Stomach (tissue), 9 donors: ENCODE measurements around the gene GM2A. TPM values are rescaled to one million over a fixed set of nuclear protein-coding genes. Genes with fewer than 3 reads are reported as not detected.
A peak's percentile ranks its signal among the peaks of the same experiment; 100 is the strongest.

Experiments used
- DNase-seq, 2 donors: peaks; one replicate each; pipeline versions ENCODE4 v3.0.0 to v3.0.0-alpha.2; 2013 to 2019
- H3K27ac ChIP-seq, 5 donors: fragments of 200-600 bp in 4 of 5; sonication (generic) in 4 of 5; one replicate each; pipeline ENCODE4 v1.5.1; 2013 to 2019; ENCODE audit warnings: mild to moderate bottlenecking in 1 of 5, moderate library complexity in 1 of 5
- H3K27me3 ChIP-seq, 3 donors: fragments of 200-600 bp; sonication (generic); one replicate each; pipeline ENCODE4 v1.5.1; 2017 to 2019; ENCODE audit warnings: mixed run types in 1 of 3
- H3K36me3 ChIP-seq, 4 donors: fragments of 200-600 bp; sonication (generic); 1 replicate in 3 of 4; 2 replicates in 1 of 4; pipeline ENCODE4 v1.5.1; 2016 to 2019
- H3K4me1 ChIP-seq, 4 donors: fragments of 200-600 bp; sonication (generic); one replicate each; pipeline ENCODE4 v1.5.1; 2016 to 2019
- H3K4me3 ChIP-seq, 4 donors: fragments of 200-600 bp; sonication (generic) in 3 of 4; one replicate each; pipeline ENCODE4 v1.5.1; 2016 to 2019; ENCODE audit warnings: mild to moderate bottlenecking in 1 of 4
- H3K9me3 ChIP-seq, 4 donors: fragments of 200-600 bp; sonication (generic); one replicate each; pipeline ENCODE4 v1.5.1; 2016 to 2019
- CTCF ChIP-seq, 7 experiments: fragments of 450-650 bp in 4 of 7; fragments of 200-600 bp in 3 of 7; sonication (generic) in 3 of 7; IDR thresholded peaks; one replicate each; pipeline ENCODE4 v1.5.1; 2016 to 2019; ENCODE audit warnings: antibody characterized with exemption in 7 of 7, control low read depth in 2 of 7, mild to moderate bottlenecking in 1 of 7
- EP300 ChIP-seq: sonication (generic); formaldehyde crosslinking; IDR thresholded peaks from one replicate; pipeline ENCODE4 v1.6.1; 2017; ENCODE audit warnings: antibody characterized with exemption
- POLR2A ChIP-seq, 4 donors: fragments of 450-650 bp; IDR thresholded peaks; one replicate each; pipeline ENCODE4 v1.6.1; 2016; ENCODE audit warnings: antibody characterized with exemption in 4 of 4, control low read depth in 2 of 4, mild to moderate bottlenecking in 1 of 4, moderate library complexity in 1 of 4
- POLR2AphosphoS5 ChIP-seq, 3 donors: sonication (generic); formaldehyde crosslinking; IDR thresholded peaks; one replicate each; pipeline ENCODE4 v1.6.1; 2016; ENCODE audit warnings: antibody characterized with exemption in 3 of 3
- WGBS, 5 donors: extraction: QIAGEN DNeasy Blood & Tissue Kit in 3 of 5; methylation state at CpG; one replicate each; pipeline versions ENCODE4 v1.1.5 to v1.1.7; 2013 to 2018; 5-methylcytosine and 5-hydroxymethylcytosine counted together
- intact Hi-C: fragments of 100-400 bp; cut with DNase I; formaldehyde crosslinking; loops from one replicate; pipeline ENCODE4 v1.15.1; 2023; ENCODE audit warnings: low total_unique reads
- polyA plus RNA-seq, 3 donors: library from polyadenylated mRNA; stranded (reverse); fragments of 200-250 nt; gene quantifications; one replicate each; pipeline ENCODE4 v1.2.3, GENCODE V29; 2013
- total RNA-seq, 5 donors: library from RNA; depleted of rRNA; stranded (reverse); fragments of >200 nt; gene quantifications; one replicate each; pipeline versions ENCODE4 v1.1.0 to v1.2.3, GENCODE V29; 2014 to 2016
- donor health status: healthy with polysubstance abuse.
- donor health status: Bipolar disorder and iron deficiency.
- donor health status: healthy.

GM2A gene
- total and polyA plus RNA-seq, 8 donors, result 3.2 to 57.2 (median 17.6) TPM

- Histone ChIP-seq H3K4me1 (peaks cover 18 to 85% (median 39%) of the 10 kb centered on the region in 4 donors), H3K4me3 (no peak overlapping the region), H3K9me3 (no peaks in the 10 kb centered on the region), H3K27ac (peak overlapping the region in 4 of 5 donors; percentile 53 to 84 (median 74)), H3K36me3 (peaks cover 0 to 8% (median 4%) of the 10 kb centered on the region in 4 donors), H3K27me3 (no peaks in the 10 kb centered on the region)
- 88 to 95% (median 91%) methylated on average over 2 of the region's 2 CpGs for WGBS, 5 donors
- TF ChIP-seq EP300 (no peak), CTCF (IDR thresholded peaks at IDR 0.05) (no peak), POLR2A (IDR thresholded peaks at IDR 0.05) (no peak), POLR2AphosphoS5 (IDR thresholded peaks at IDR 0.05) (no peak)
- no peak for DNase-seq
- intact Hi-C loops, result no loop called here
These were observed 37.5 kb upstream of the GM2A start for GRCh38 chr5:151215546-151215880.

GRCh38 chr5:151216781-151217180, 36.2 kb upstream of the GM2A start:
- Histone ChIP-seq H3K9me3 (no peaks in the 10 kb centered on the region), H3K4me1 (peaks cover 23 to 86% (median 52%) of the 10 kb centered on the region in 4 donors), H3K4me3 (no peak overlapping the region), H3K36me3 (peaks cover 0 to 8% (median 4%) of the 10 kb centered on the region in 4 donors), H3K27ac (peak overlapping the region in 1 of 5 donors; percentile 47), H3K27me3 (no peaks in the 10 kb centered on the region)
- no peak for DNase-seq
- intact Hi-C loops, result no loop called here
- no peak for TF ChIP-seq CTCF (IDR thresholded peaks at IDR 0.05)
- no peak for TF ChIP-seq POLR2A (IDR thresholded peaks at IDR 0.05)
- no peak for TF ChIP-seq EP300
- no peak for TF ChIP-seq POLR2AphosphoS5 (IDR thresholded peaks at IDR 0.05)
- WGBS, 5 donors, result 56 to 69% (median 63%) methylated on average over 5 of the region's 5 CpGs

GRCh38 chr5:151218177-151218576, 34.8 kb upstream of the GM2A start:
- no peak for TF ChIP-seq EP300
- no peak for TF ChIP-seq CTCF (IDR thresholded peaks at IDR 0.05)
- no peak for TF ChIP-seq POLR2AphosphoS5 (IDR thresholded peaks at IDR 0.05)
- TF ChIP-seq POLR2A (IDR thresholded peaks at IDR 0.05), result no peak
- H3K27ac ChIP-seq, result peak overlapping the region in 2 of 5 donors; percentile 5 to 40
- intact Hi-C loops, result no loop called here
- H3K9me3 ChIP-seq, result no peaks in the 10 kb centered on the region
- peaks cover 0 to 8% (median 4%) of the 10 kb centered on the region in 4 donors for H3K36me3 ChIP-seq
- no peaks in the 10 kb centered on the region for H3K27me3 ChIP-seq
- no peak overlapping the region for H3K4me3 ChIP-seq
- no peak for DNase-seq
- peaks cover 29 to 88% (median 63%) of the 10 kb centered on the region in 4 donors for H3K4me1 ChIP-seq
- WGBS, 5 donors, result 80 to 84% (median 80%) methylated on average over 5 to 6 of the region's 6 CpGs

- Histone ChIP-seq H3K27me3 (no peaks in the 10 kb centered on the region), H3K27ac (peak overlapping the region in 1 of 5 donors; percentile 5), H3K4me3 (no peak overlapping the region), H3K4me1 (peaks cover 30 to 83% (median 61%) of the 10 kb centered on the region in 4 donors), H3K36me3 (peaks cover 0 to 8% (median 4%) of the 10 kb centered on the region in 4 donors), H3K9me3 (no peaks in the 10 kb centered on the region)
- no peak for DNase-seq
- TF ChIP-seq CTCF (IDR thresholded peaks at IDR 0.05) (no peak), POLR2AphosphoS5 (IDR thresholded peaks at IDR 0.05) (no peak), POLR2A (IDR thresholded peaks at IDR 0.05) (no peak), EP300 (no peak)
- 89 to 93% (median 92%) methylated on average over 9 of the region's 9 CpGs for WGBS, 5 donors
- intact Hi-C loops, result no loop called here
These were observed 33.8 kb upstream of the GM2A start for GRCh38 chr5:151219138-151219537.
